RWPE1 (cell line): ENCODE data around the gene CEND1.
"Not testable (repeated sequence)": the region's sequence is repeated elsewhere in the genome, so short reads cannot be mapped to it uniquely, and the experiment has no call there.

Experiments used
- CTCF ChIA-PET: fragments of 350-600 bp; sonication (Branson Sonifier 250); formaldehyde crosslinking; extraction: SDS; loops from one replicate; lab custom pipeline; 2021; lab: Yijun Ruan, JAX
- POLR2A ChIA-PET: fragments of 400-600 bp; formaldehyde crosslinking; extraction: SDS; loops from one replicate; lab custom pipeline; 2020; ENCODE audit warnings: antibody characterized with exemption; ENCODE audit not compliant: low non-redundant PET; lab: Yijun Ruan, JAX
- DNase-seq: peaks from one replicate; pipeline ENCODE4 v3.0.0; 2012; ENCODE audit warnings: low spot score
- H3K27ac ChIP-seq: fragments of 450-650 bp; 2 replicates; pipeline ENCODE4 v1.5.1; 2017
- TF ChIP-seq, protein P1 (sequence below): fragments of 450-650 bp; conservative IDR thresholded peaks from 2 replicates; pipeline ENCODE4 v1.5.1; 2017; ENCODE audit warnings: low read depth, mild to moderate bottlenecking

Gene CEND1

DNA sequence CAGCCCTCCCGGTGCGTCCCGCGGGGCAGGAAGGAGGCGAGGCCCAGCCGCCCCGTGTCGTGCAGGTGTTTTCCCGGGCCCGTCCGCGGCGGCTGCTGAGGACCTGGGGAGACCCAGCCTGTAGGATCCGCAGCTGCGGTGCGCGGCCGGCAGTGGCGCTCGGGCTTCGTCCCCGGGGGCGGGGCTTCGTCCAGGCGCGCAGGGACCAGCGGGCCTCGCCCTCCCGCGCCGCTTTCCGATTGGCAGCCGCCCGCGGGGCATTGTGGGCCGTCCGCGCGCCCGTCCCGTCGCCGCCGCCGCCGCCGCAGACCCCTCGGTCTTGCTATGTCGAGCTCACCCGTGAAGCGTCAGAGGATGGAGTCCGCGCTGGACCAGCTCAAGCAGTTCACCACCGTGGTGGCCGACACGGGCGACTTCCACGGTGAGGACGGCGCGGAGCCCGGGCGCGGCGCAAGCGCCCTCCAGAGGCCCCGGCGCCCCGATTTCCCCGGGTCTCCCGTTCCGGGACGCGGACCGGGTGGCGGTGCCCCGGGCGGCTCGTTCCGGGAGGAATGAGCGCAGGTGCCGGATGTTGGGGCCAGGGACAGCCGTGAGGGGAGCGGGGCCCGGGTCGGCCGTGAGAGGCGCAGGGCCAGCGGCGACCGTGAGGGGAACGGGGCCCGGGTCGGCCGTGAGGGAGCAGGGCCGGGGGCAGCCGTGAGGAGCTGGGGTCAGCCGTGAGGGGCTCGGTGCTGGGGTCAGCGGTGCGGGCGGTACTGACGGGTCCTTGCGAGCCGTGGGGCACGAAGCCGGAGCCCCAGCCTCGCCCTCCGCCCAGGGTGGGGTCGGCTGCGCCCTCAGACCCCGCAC, 42.5 kb downstream of the CEND1 start, which contains the start of gene TALDO1:
Gene TALDO1, plus strand, starts transcription at position 307 of the 849 bp plus-strand sequence. Its CDS starts 18 bp downstream, at position 325.
- ChIA-PET POLR2A (interaction anchor here (1.0 to 1.5 kb wide), 2 partner anchors 15 to 23 kb away, joined by 4 to 10 read pairs; no protein-coding TSS in a partner anchor), CTCF (interaction anchor here (0.5 to 1.9 kb wide), 9 partner anchors 12 to 184 kb away, joined by 3 to 8 read pairs (median 3); no protein-coding TSS in a partner anchor)

DNA sequence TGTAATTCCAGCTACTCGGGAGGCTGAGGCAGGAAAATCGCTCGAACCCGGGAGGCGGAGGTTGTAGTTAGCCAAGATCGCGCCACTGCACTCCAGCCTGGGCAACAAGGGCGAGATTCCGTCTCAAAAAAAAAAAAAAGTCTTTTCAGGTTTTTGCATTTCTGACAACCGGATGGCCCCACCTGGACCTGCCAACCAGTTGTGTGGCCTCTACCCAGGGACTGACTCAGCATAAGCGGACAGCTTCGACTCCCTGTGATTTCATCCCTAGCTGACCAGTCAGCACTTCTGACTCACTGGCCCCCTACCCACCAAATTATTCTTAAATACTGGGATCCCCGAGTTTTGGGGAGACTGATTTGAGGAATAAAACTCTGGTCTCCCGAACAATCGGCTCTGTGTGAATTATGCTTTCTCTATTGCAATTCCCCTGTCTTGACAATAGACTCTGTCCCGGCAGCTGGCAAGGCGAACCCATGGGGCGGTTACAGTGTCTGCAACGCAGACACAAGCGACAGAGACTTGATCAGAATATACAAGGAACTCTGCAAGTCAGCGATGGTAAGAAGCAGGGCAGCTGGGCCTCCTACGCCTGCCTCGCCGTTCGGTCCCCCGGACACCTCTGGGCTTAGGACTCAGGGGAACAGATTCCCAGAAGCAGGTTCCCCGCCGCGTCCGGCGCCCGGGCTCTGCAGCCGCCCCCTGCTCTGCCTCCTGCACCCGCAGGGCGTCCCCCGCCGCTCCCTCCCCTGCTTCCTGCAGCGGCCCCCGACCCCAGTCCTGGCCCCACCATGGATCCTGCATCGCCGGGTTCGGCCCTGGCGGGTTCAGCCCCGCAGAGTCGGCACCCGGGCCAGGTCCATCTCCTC, 43.4 kb downstream of the CEND1 start:
- TF ChIP-seq, protein P1, sequence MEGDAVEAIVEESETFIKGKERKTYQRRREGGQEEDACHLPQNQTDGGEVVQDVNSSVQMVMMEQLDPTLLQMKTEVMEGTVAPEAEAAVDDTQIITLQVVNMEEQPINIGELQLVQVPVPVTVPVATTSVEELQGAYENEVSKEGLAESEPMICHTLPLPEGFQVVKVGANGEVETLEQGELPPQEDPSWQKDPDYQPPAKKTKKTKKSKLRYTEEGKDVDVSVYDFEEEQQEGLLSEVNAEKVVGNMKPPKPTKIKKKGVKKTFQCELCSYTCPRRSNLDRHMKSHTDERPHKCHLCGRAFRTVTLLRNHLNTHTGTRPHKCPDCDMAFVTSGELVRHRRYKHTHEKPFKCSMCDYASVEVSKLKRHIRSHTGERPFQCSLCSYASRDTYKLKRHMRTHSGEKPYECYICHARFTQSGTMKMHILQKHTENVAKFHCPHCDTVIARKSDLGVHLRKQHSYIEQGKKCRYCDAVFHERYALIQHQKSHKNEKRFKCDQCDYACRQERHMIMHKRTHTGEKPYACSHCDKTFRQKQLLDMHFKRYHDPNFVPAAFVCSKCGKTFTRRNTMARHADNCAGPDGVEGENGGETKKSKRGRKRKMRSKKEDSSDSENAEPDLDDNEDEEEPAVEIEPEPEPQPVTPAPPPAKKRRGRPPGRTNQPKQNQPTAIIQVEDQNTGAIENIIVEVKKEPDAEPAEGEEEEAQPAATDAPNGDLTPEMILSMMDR, result no peak
- peak overlapping the region; percentile 84 for H3K27ac ChIP-seq
- DNase-seq, result no peak
- POLR2A ChIA-PET, result interaction anchor here (1.0 to 1.5 kb wide), 2 partner anchors 16 to 22 kb away, joined by 4 to 10 read pairs; no protein-coding TSS in a partner anchor
- CTCF ChIA-PET, result interaction anchor here (0.5 to 1.9 kb wide), 4 partner anchors 17 to 57 kb away, joined by 3 to 8 read pairs (median 5); no protein-coding TSS in a partner anchor

More for the DNA sequence above, 42.5 kb downstream of the CEND1 start, which contains the start of gene TALDO1:
- peak within 1 kb of the TSS; percentile 84 for H3K27ac ChIP-seq
- DNase-seq, result peak; percentile 88
- TF ChIP-seq, protein P1, result peak; percentile 31

DNA sequence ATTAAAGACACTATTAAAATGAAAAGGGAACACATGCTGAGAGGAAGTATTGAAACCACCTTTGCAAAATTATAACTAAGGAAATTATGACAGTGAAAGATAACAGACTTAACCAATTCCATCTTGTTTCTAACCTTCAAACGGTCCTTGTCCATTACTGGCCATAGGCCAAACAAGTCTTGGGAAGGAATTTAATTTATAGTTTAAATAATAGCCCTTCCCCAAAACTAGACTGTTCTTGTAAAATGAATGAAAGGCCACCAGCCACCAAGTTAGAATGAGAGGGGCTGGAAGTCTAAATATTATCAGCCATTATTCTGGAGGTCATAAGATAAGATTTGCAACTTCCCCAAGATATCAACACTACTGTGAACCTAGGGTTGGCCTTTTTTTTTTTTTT, 44.5 kb downstream of the CEND1 start:
- TF ChIP-seq, protein P1, result no peak
- no peak overlapping the region for H3K27ac ChIP-seq
- no peak for DNase-seq
- ChIA-PET CTCF (no interaction called here), POLR2A (no interaction called here)

DNA sequence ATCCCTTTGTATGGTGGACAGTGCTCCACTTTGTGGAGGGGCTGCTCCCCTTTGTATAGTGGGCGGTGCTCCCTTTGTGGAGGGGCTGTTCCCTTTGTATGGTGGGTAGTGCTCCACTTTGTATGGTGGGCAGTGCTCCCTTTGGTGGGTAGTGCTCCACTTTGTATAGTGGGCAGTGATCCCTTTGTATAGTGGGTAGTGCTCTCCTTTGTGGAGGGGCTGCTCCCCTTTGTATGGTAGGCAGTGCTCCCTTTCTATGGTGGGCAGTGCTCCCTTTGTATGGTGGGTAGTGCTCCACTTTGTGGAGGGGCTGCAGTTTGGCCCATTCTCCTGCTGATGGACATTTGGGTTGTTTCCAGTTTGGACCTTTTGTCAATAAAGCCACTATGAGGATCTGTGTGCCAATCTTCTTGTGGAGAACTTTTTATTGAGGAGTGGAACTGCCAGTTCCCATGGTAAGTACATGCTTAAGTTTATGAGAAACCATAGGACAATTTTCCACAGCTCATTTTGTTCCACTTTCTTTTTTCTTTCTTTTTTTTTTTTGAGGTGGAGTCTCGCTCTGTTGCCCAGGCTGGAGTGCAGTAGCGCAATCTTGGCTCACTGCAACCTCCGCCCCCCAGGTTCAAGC, 47.2 kb downstream of the CEND1 start:
- TF ChIP-seq, protein P1, result no peak
- H3K27ac ChIP-seq, result no peak overlapping the region
- DNase-seq, result no peak
- ChIA-PET CTCF (no interaction called here), POLR2A (no interaction called here)

DNA sequence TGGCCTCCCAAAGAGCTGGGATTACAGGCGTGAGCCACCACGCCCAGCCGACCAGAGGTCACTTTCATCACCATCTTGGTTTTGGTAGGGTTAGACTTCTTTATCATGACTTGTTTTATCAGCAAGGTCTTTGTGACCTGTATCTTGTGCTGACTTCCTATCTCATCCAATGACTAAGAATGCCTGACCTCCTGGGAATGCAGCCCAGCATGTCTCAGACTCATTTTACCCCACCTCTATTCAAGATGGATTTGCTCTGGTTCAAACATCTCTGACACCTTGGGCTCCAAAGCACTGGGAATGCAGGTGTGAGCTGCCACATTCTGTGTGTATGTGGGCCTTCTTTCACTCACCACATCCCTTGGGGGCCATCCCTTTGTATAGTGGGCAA, 47.7 kb downstream of the CEND1 start:
- ChIA-PET POLR2A (no interaction called here), CTCF (no interaction called here)
- TF ChIP-seq, protein P1, result no peak
- DNase-seq, result no peak
- no peak overlapping the region for H3K27ac ChIP-seq

DNA sequence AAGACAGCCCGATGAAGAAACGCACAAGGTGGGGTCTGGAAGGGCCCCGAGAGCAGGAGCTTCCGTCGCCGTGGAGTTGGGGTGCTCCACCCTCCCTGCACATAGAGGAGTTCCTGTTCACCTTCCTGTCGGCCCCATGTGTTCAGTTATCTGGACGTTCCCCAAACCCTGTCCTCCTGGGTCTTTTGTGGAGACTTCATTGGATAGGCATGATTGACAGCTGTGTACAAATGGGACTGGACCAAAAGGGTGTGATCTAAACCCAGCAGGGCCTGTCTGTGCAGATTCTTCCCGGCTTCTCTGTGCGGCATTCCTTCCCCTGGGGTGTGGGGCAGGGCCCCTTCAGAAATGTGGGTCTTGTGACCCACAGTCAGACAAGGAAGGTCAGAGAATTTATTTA, 52.0 kb downstream of the CEND1 start:
- DNase-seq, POLR2A ChIA-PET: not testable (repeated sequence)
- H3K27ac ChIP-seq, result peak overlapping the region; percentile 63
- CTCF ChIA-PET, result interaction anchor here (0.5 kb wide), 1 partner anchor 26 kb away, joined by 3 read pairs; no protein-coding TSS in a partner anchor
